Activated CD8-positive, alpha-beta T cell treated with anti-CD3 and anti-CD28 coated beads for 36 hours (primary cell): Measurements from ENCODE around the gene THSD7B. TPM values are rescaled to one million over a fixed set of nuclear protein-coding genes. Genes with fewer than 3 reads are reported as not detected.

Source experiments
- ATAC-seq: fragments of 200-7000 bp; cut with Tn5 transposase; one replicate; pipeline ENCODE4 v1.10.0; 2021; ENCODE audit warnings: mild to moderate bottlenecking, moderate library complexity
- CTCF ChIA-PET: fragments of 350-600 bp; sonication (Branson Sonifier 250); formaldehyde crosslinking; loops from one replicate; lab custom pipeline; 2021; ENCODE audit warnings: antibody characterized with exemption; lab: Charles Lee
- POLR2A ChIA-PET: fragments of 350-600 bp; sonication (Branson Sonifier 250); formaldehyde crosslinking; loops from one replicate; lab custom pipeline; 2021; ENCODE audit warnings: antibody characterized with exemption; lab: Charles Lee
- DNase-seq: peaks from one replicate; pipeline ENCODE4 v3.0.0-alpha.2; 2020
- H3K27ac Mint-ChIP-seq: one replicate; pipeline ENCODE4 v1.8.0; 2021; ENCODE audit warnings: mild to moderate bottlenecking, mixed read lengths
- H3K27me3 Mint-ChIP-seq: one replicate; pipeline ENCODE4 v1.8.0; 2021; ENCODE audit warnings: mixed read lengths
- H3K36me3 Mint-ChIP-seq: one replicate; pipeline ENCODE4 v1.8.0; 2021; ENCODE audit warnings: low read depth, mixed read lengths
- H3K4me1 Mint-ChIP-seq: one replicate; pipeline ENCODE4 v1.8.0; 2021; ENCODE audit warnings: low read depth, mixed read lengths
- H3K4me3 Mint-ChIP-seq: one replicate; pipeline ENCODE4 v1.8.0; 2021; ENCODE audit warnings: mild to moderate bottlenecking, moderate library complexity, mixed read lengths
- H3K9me3 Mint-ChIP-seq: one replicate; pipeline ENCODE4 v1.8.0; 2021; ENCODE audit warnings: mixed read lengths
- CTCF ChIP-seq: fragments of 200-600 bp; IDR thresholded peaks from one replicate; pipeline ENCODE4 v1.8.0; 2022; ENCODE audit warnings: antibody characterized with exemption, mild to moderate bottlenecking
- intact Hi-C: fragments of 100-400 bp; cut with micrococcal nuclease; formaldehyde crosslinking; loops from one replicate; pipeline ENCODE4 v1.10.0; 2022
- total RNA-seq, 2 experiments: library from RNA; stranded (reverse); gene quantifications; one replicate each; pipeline ENCODE4 v1.2.3, GENCODE V29; 2021

Gene THSD7B
- total RNA-seq, 2 experiments from 2014 or later = not detected

DNA sequence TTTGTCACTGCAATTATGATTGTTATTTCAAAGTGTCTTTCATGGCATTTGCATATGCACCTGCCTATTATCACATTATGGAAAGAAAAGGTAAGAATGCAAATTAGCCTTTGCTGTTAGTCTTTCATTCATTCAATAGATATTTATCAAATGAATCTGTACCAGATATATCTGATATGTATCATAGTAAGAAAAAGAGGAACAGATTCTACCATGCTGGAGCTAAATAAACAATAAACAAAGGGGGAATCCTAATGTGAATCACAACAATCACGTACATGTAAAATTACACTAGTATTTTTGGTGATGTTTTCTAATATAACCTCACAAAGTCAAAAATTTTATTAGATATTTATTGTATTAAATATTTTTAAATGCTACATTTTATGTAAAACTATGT lies 446.4 kb downstream of the THSD7B start:
- ChIA-PET CTCF (no interaction called here), POLR2A (no interaction called here)
- ATAC-seq (no peak), DNase-seq (no peak)
- no peak for TF ChIP-seq CTCF
- Mint-ChIP-seq H3K4me1 (no peaks in the 10 kb centered on the region), H3K27ac (no peak overlapping the region), H3K36me3 (no peaks in the 10 kb centered on the region), H3K4me3 (no peak overlapping the region), H3K27me3 (no peaks in the 10 kb centered on the region), H3K9me3 (no peaks in the 10 kb centered on the region)
- intact Hi-C loops = no loop called here

DNA sequence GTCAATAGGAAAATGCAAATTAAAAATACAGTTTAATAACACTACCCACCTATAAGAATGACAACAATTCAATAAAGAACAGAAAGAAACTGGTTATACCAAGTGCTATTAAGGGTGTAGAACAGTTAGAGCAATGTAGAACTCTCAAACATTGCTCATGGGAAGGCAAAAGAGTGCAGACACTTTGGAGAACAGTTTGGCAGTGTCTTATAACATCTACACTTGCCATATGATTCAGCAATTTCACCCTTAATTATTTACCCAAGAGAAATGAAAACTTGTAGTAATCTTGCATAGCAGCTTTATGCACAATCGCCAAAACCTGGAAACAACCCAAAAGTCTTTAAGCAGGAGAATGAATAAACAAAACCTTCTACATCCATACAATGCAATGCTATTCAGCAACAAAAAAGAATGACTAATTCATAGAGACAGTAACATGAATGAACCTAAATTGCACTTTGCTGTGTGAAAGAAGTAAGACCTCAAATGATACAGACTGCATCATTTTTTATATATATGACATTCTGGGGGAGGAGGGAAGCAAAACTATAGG lies 455.2 kb downstream of the THSD7B start:
- TF ChIP-seq CTCF = no peak
- POLR2A ChIA-PET = no interaction called here
- CTCF ChIA-PET = no interaction called here

GRCh38 chr2:137221797-137222492 lies 456.6 kb downstream of the THSD7B start:
- H3K9me3 Mint-ChIP-seq = no peaks in the 10 kb centered on the region
- no peaks in the 10 kb centered on the region for H3K27me3 Mint-ChIP-seq
- DNase-seq (no peak), ATAC-seq (no peak)
- intact Hi-C loops = no loop called here
- ChIA-PET POLR2A (no interaction called here), CTCF (no interaction called here)
- H3K27ac Mint-ChIP-seq = no peak overlapping the region
- H3K36me3 Mint-ChIP-seq = no peaks in the 10 kb centered on the region
- H3K4me1 Mint-ChIP-seq = no peaks in the 10 kb centered on the region
- H3K4me3 Mint-ChIP-seq = no peak overlapping the region
- no peak for TF ChIP-seq CTCF

More for the DNA sequence above, 455.2 kb downstream of the THSD7B start:
- no peak for DNase-seq
- Mint-ChIP-seq H3K27ac (no peak overlapping the region), H3K4me3 (no peak overlapping the region), H3K27me3 (no peaks in the 10 kb centered on the region), H3K4me1 (no peaks in the 10 kb centered on the region), H3K36me3 (no peaks in the 10 kb centered on the region), H3K9me3 (no peaks in the 10 kb centered on the region)
- intact Hi-C loops = no loop called here
- no peak for ATAC-seq

DNA sequence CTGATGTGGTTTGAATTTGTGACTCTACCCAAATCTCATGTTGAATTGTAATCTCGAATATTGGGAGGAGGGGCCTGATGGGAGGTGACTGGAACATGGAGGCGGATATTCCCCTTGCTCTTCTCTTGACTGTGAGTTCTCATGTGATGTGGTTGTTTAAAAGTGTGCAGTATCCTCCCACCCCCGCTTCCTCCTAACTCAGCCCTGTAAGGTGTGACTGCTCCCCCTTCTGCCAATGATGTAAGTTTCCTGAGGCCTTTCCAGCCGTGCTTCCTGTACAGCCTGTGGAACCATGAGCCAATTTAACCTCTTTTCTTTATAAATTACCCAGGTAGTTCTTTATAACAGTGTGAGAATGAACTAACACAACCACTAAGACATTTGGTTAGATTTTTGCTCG lies 458.4 kb downstream of the THSD7B start:
- H3K27me3 Mint-ChIP-seq = no peaks in the 10 kb centered on the region
- no peak for ATAC-seq
- TF ChIP-seq CTCF = no peak
- CTCF ChIA-PET = no interaction called here
- no peaks in the 10 kb centered on the region for H3K4me1 Mint-ChIP-seq
- no peak overlapping the region for H3K4me3 Mint-ChIP-seq
- no peak for DNase-seq
- intact Hi-C loops = no loop called here
- POLR2A ChIA-PET = no interaction called here
- no peaks in the 10 kb centered on the region for H3K9me3 Mint-ChIP-seq
- H3K27ac Mint-ChIP-seq = no peak overlapping the region
- no peaks in the 10 kb centered on the region for H3K36me3 Mint-ChIP-seq

GRCh38 chr2:137228566-137228965 lies 463.2 kb downstream of the THSD7B start:
- TF ChIP-seq CTCF = no peak
- ATAC-seq (no peak), DNase-seq (no peak)
- no peaks in the 10 kb centered on the region for H3K27me3 Mint-ChIP-seq
- ChIA-PET POLR2A (no interaction called here), CTCF (no interaction called here)
- H3K9me3 Mint-ChIP-seq = no peaks in the 10 kb centered on the region
- no peak overlapping the region for H3K4me3 Mint-ChIP-seq
- H3K36me3 Mint-ChIP-seq = no peaks in the 10 kb centered on the region
- no peak overlapping the region for H3K27ac Mint-ChIP-seq
- intact Hi-C loops = no loop called here
- no peaks in the 10 kb centered on the region for H3K4me1 Mint-ChIP-seq
